BJ (cell line): ENCODE results near the gene IL1RL2. TPM values are rescaled to one million over a fixed set of nuclear protein-coding genes. Genes with fewer than 3 reads are reported as not detected.

ENCODE experiments used
- CTCF ChIA-PET: fragments of 350-600 bp; formaldehyde crosslinking; extraction: SDS; loops from one replicate; lab custom pipeline; 2021; ENCODE audit warnings: antibody characterized with exemption, inconsistent platforms; lab: Yijun Ruan, JAX
- POLR2A ChIA-PET: fragments of 300-600 bp; sonication (Branson Sonifier 250); formaldehyde crosslinking; extraction: SDS; loops from one replicate; lab custom pipeline; 2021; ENCODE audit warnings: antibody characterized with exemption; lab: Charles Lee
- DNase-seq: peaks from one replicate; pipeline ENCODE4 v3.0.0-alpha.2; 2011; ENCODE audit warnings: low read depth
- H3K27me3 ChIP-seq: 2 replicates; pipeline ENCODE4 v1.6.0; 2011; ENCODE audit warnings: low read length; ENCODE audit not compliant: control insufficient read depth, insufficient read depth
- H3K36me3 ChIP-seq: 2 replicates; pipeline ENCODE4 v1.5.1; 2011; ENCODE audit warnings: low read length; ENCODE audit not compliant: control insufficient read depth, insufficient read depth
- H3K4me3 ChIP-seq: 2 replicates; pipeline ENCODE4 v1.5.1; 2011; ENCODE audit warnings: low read depth, mild to moderate bottlenecking, control low read depth, low read length
- polyA plus RNA-seq: library from polyadenylated mRNA; depleted of rRNA; stranded (reverse); fragments of >200 nt; gene quantifications from 2 replicates; pipeline ENCODE4 v1.2.3, GENCODE V29; 2011
- TF ChIP-seq, protein P1 (sequence below): IDR thresholded peaks from 2 replicates; pipeline ENCODE4 v1.5.1; 2011; ENCODE audit warnings: low read depth, mild to moderate bottlenecking, control low read depth, inconsistent platforms, low read length, moderate library complexity; ENCODE audit not compliant: insufficient read depth

IL1RL2 gene
- polyA plus RNA-seq, 1 experiment, result 0.09 TPM

DNA sequence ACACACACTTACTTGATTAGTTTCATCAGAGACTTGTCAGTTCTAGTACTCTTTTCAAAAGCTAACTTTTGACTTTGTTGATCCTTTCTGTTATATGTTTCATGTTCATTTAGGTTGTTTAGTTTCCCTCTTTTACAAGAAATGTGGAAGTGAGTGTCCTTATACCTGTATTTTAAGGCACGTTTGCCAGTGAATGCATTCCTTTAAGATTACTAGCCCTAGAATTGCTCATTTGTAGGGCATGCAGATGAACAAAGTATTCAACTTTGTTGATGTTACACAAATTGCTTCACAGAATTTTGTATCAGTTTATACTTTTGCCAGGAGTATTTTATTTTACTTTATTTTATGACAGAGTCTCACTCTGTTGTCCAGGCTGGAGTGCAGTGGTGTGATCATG is 6.3 kb downstream of the IL1RL2 start:
- ChIA-PET CTCF (interaction anchor here (1.5 kb wide), 1 partner anchor 32 kb away, joined by 3 read pairs; no protein-coding TSS in a partner anchor), POLR2A (no interaction called here)
- Histone ChIP-seq H3K36me3 (no peaks in the 10 kb centered on the region), H3K4me3 (no peak overlapping the region), H3K27me3 (no peaks in the 10 kb centered on the region)
- TF ChIP-seq, protein P1, sequence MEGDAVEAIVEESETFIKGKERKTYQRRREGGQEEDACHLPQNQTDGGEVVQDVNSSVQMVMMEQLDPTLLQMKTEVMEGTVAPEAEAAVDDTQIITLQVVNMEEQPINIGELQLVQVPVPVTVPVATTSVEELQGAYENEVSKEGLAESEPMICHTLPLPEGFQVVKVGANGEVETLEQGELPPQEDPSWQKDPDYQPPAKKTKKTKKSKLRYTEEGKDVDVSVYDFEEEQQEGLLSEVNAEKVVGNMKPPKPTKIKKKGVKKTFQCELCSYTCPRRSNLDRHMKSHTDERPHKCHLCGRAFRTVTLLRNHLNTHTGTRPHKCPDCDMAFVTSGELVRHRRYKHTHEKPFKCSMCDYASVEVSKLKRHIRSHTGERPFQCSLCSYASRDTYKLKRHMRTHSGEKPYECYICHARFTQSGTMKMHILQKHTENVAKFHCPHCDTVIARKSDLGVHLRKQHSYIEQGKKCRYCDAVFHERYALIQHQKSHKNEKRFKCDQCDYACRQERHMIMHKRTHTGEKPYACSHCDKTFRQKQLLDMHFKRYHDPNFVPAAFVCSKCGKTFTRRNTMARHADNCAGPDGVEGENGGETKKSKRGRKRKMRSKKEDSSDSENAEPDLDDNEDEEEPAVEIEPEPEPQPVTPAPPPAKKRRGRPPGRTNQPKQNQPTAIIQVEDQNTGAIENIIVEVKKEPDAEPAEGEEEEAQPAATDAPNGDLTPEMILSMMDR, result no peak
- DNase-seq, result no peak

DNA sequence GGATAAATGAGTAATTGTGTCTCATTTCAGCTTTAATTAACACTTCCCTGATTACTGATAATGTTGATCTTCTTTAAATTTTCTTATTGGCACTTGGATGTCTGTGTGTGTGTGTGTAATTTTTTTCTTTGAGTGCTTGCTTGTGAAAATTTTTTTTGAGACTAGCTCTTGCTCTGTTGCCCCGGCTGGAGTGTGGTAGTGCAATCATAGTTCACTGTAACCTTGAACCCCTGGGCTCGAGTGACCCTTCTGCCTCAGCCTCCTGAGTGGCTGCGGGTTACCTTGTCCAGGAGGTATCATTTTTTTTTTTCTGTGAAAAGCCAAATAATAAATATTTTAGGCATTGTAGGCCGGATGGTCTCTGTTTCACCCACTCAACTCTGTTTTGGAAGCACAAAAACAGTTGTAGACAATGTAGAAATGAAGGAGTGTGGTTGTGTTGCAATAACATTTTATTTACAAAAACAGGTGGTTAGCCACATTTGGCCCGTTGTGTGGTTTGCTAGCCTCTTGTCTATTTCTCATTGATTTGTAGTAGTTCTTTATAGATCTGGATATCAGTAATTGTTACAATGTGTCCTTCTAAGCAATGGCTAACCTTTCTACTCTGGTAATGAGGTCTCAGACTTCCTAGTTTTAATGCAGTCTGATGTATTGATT is 7.9 kb downstream of the IL1RL2 start:
- Histone ChIP-seq H3K36me3 (no peaks in the 10 kb centered on the region), H3K4me3 (no peak overlapping the region), H3K27me3 (no peaks in the 10 kb centered on the region)
- CTCF ChIA-PET, result interaction anchor here (0.9 kb wide), 1 partner anchor 10 kb away, joined by 5 read pairs; no protein-coding TSS in a partner anchor
- TF ChIP-seq, protein P1, result no peak
- POLR2A ChIA-PET, result no interaction called here
- DNase-seq, result no peak

DNA sequence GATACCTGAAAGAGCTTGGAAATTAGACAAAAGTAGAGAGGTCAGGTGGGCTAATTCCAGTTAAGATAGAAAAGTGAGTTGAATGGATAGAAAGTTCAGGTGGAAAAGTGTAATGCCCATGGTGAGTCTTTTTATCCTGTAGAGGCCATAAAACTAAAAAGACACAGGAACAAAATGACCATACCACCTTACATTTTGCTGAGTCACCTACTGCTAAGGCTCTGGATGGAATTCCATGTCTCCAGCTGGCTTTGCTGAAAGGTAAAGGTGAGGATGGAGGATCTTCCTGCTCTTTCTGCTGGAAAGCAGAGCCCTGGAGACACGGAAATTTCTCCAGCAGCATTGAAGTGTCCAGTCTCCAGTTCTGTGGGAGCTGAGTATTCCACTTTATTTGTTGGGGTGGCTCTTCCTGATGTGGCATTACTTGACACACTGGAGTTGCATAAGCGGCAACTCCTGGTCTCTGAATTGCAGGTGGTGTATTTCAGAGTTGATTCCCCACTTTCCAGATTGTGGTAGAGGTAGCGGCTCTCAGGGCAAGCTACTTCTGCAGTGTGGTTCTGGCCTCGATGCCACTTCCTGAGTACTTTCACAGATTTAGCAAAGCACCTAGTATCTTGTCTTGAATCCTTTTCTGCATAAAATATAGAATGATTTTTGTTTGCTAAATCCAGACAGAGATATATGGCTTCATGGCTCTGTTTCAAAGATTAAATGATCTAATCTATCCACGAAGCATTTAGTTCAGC is 10.7 kb downstream of the IL1RL2 start:
- Histone ChIP-seq H3K27me3 (no peaks in the 10 kb centered on the region), H3K4me3 (no peak overlapping the region), H3K36me3 (no peaks in the 10 kb centered on the region)
- CTCF ChIA-PET, result interaction anchor here (0.9 to 1.1 kb wide), 2 partner anchors 9 to 43 kb away, joined by 3 read pairs; no protein-coding TSS in a partner anchor
- TF ChIP-seq, protein P1, result no peak
- POLR2A ChIA-PET, result no interaction called here
- DNase-seq, result no peak

DNA sequence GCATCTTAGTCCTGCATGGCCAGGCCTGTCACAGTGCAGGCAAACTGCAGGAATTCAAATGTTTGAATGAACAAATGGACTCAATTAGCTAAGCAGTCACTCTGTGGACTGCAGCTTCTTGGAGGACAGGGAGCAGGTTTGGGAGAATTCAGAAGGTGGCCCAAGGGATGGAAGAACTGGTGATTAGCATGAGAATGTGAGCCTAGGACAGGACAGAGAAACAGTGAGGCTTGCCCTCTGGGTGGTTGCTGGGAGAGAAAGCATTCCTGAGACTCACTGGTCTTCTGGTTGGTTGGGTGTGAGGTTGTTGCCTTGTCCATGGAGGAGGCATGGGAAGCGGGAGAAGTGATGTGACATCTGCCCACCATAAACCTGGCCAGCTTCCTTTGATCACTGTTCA is 13.7 kb downstream of the IL1RL2 start:
- H3K36me3 ChIP-seq, result no peaks in the 10 kb centered on the region
- H3K27me3 ChIP-seq, result no peaks in the 10 kb centered on the region
- ChIA-PET POLR2A (no interaction called here), CTCF (interaction anchor here (1.3 to 1.6 kb wide), 2 partner anchors 11 to 20 kb away, joined by 4 to 5 read pairs; no protein-coding TSS in a partner anchor)
- no peak for DNase-seq
- H3K4me3 ChIP-seq, result no peak overlapping the region
- TF ChIP-seq, protein P1, result no peak

DNA sequence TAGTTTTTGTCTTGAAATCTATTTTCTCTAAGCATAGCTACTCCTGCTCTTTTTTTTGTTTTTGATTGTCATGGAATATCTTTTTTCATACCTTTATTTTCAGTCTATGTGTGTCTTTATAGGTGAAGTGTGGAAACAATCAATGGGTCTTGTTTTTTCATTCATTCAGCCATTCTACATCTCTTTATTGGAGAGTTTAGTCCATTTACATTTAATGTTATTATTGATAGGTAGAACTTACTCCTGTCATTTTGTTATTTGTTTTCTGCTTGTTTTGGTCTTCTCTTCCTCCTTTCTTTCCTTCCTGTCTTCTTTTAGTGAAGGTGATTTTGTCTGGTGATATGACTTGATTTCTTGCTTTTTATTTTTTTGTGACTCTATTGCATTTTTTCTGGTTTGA is 17.8 kb downstream of the IL1RL2 start:
- H3K27me3 ChIP-seq, result no peaks in the 10 kb centered on the region
- POLR2A ChIA-PET, result no interaction called here
- CTCF ChIA-PET, result no interaction called here
- TF ChIP-seq, protein P1, result no peak
- no peak for DNase-seq
- no peak overlapping the region for H3K4me3 ChIP-seq
- H3K36me3 ChIP-seq, result no peaks in the 10 kb centered on the region
